ENCODE data around the gene SVOP.

SVOP gene

DNA sequence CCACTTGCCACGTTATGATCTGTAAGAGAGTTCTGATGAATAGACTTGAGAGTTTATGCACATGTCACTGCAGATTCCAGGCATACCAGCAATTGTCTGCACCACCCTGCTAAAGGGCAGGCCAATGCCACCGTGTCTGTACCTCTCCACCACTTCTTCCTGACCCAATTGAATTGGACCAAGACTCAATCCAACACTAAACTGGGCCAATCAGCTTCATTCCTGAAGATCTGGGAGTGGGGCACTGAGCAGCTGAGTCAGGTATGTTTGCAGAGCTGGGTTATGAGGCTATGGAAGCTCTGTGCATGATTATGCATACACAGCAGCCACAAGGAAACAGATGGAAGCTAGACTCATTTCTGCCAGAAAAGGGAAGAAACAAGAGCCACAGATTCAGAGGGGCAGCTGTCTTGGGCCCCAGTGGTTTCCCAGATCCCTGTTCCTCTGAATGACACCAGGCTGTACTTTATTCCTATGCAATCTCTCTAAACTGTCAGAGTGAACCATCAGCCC is 113.0 kb downstream of the SVOP start:
- no peak for TF ChIP-seq CTCF (IDR thresholded peaks at IDR 0.05; ENCODE audit: low read depth, low read length, missing control alignments)
- DNase-seq (ENCODE audit: extremely low read depth, low read depth) = no peak
- H3K4me3 ChIP-seq (replicated peaks; ENCODE audit: low read depth, low read length) = no peak overlapping the region

GRCh38 chr12:108906971-108907370 is 113.9 kb downstream of the SVOP start:
- DNase-seq (ENCODE audit: extremely low read depth, low read depth) = no peak
- TF ChIP-seq CTCF (IDR thresholded peaks at IDR 0.05; ENCODE audit: low read depth, low read length, missing control alignments) = no peak
- no peak overlapping the region for H3K4me3 ChIP-seq (replicated peaks; ENCODE audit: low read depth, low read length)

- TF ChIP-seq CTCF (IDR thresholded peaks at IDR 0.05; ENCODE audit: low read depth, low read length, missing control alignments) = no peak
- H3K4me3 ChIP-seq (replicated peaks; ENCODE audit: low read depth, low read length) = no peak overlapping the region
- no peak for DNase-seq (ENCODE audit: extremely low read depth, low read depth)
Measured at GRCh38 chr12:108905725-108906124, 115.1 kb downstream of the SVOP start.

DNA sequence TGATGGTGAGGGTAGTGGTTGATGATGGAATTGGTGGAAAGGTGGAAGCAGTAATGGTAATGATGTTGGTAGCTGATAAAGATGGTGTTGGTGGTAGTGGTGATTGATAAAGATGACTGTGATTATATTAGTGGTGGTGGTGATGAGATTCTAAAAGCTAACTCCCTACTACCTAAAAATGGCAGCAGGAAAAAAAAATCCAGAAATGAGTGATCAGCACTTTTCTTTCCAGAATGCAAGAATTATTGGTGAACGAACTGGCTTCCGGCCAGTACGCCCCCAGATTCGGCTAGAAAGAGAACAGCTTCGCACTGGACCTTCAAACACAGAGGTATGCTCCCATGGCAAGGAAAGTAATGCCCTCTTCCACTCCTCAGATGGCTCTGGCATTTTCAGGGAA is 121.7 kb downstream of the SVOP start:
- H3K4me3 ChIP-seq (replicated peaks; ENCODE audit: low read depth, low read length) = no peak overlapping the region
- TF ChIP-seq CTCF (IDR thresholded peaks at IDR 0.05; ENCODE audit: low read depth, low read length, missing control alignments) = no peak
- no peak for DNase-seq (ENCODE audit: extremely low read depth, low read depth)

- no peak overlapping the region for H3K4me3 ChIP-seq (replicated peaks; ENCODE audit: low read depth, low read length)
- no peak for DNase-seq (ENCODE audit: extremely low read depth, low read depth)
- TF ChIP-seq CTCF (IDR thresholded peaks at IDR 0.05; ENCODE audit: low read depth, low read length, missing control alignments) = no peak
Measured at GRCh38 chr12:108896817-108897216, 124.1 kb downstream of the SVOP start.

- H3K4me3 ChIP-seq (replicated peaks; ENCODE audit: low read depth, low read length) = no peak overlapping the region
- TF ChIP-seq CTCF (IDR thresholded peaks at IDR 0.05; ENCODE audit: low read depth, low read length, missing control alignments) = no peak
- no peak for DNase-seq (ENCODE audit: extremely low read depth, low read depth)
Measured at GRCh38 chr12:108896336-108896735, 124.5 kb downstream of the SVOP start.

DNA sequence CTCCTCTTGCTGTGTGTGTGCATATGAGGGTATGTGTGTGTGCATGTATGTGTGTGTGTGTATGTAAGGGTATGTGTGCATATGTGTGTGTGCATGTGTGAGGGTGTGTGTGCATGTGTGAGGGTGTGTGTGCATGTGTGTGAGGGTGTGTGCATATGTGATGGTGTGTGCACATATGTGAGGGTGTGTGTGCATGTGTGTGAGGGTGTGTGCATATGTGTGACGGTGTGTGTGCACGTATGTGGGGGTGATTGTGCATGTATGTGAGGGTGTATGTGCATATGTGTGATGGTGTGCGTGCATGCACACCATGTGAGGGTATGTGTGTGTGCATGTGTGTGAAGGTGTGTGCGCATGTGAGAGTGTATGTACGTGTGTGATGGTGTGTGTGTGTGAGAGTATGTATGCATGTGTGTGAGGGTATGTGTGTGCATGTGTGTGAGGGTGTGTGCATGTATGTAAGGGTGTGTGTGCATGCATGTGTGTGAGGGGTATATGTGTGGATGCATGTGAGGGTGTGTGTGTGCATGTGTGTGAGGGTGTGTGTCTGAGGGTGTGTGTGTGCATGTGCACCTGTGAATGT is 125.6 kb downstream of the SVOP start:
- DNase-seq (ENCODE audit: extremely low read depth, low read depth) = no peak
- TF ChIP-seq CTCF (IDR thresholded peaks at IDR 0.05; ENCODE audit: low read depth, low read length, missing control alignments) = no peak
- H3K4me3 ChIP-seq (replicated peaks; ENCODE audit: low read depth, low read length) = no peak overlapping the region
